CD4-positive, alpha-beta memory T cell (primary cell): ENCODE measurements around the gene PTRH1. TPM values are rescaled to one million over a fixed set of nuclear protein-coding genes. Genes with fewer than 3 reads are reported as not detected.

ENCODE experiments used
- CTCF ChIA-PET: fragments of 350-600 bp; sonication (Branson Sonifier 250); formaldehyde crosslinking; loops from one replicate; lab custom pipeline; 2021; ENCODE audit warnings: inconsistent platforms; ENCODE audit not compliant: partially characterized antibody; lab: Charles Lee
- POLR2A ChIA-PET: fragments of 350-600 bp; sonication (Branson Sonifier 250); formaldehyde crosslinking; loops from one replicate; lab custom pipeline; 2021; ENCODE audit not compliant: partially characterized antibody; lab: Charles Lee
- DNase-seq, 5 donors: peaks; one replicate each; pipeline versions ENCODE4 v3.0.0 to v3.0.0-alpha.2; 2020 to 2022; ENCODE audit warnings: mixed read lengths in 1 of 5
- H3K27ac ChIP-seq: one replicate; pipeline ENCODE4 v1.7.0; 2013; ENCODE audit warnings: low read depth, low read length
- H3K27me3 ChIP-seq: 2 replicates; pipeline ENCODE4 v1.7.0; 2013; ENCODE audit warnings: mild to moderate bottlenecking, low read length, moderate library complexity; ENCODE audit not compliant: insufficient read depth
- H3K36me3 ChIP-seq: 2 replicates; pipeline ENCODE4 v1.7.0; 2013; ENCODE audit warnings: mild to moderate bottlenecking, low read length, moderate library complexity; ENCODE audit not compliant: insufficient read depth
- H3K4me1 ChIP-seq: 2 replicates; pipeline ENCODE4 v1.7.0; 2013; ENCODE audit warnings: mild to moderate bottlenecking, low read length, moderate library complexity; ENCODE audit not compliant: insufficient read depth
- H3K4me3 ChIP-seq, 2 donors: one replicate each; pipeline ENCODE4 v1.7.0; 2013; ENCODE audit warnings: low read length in 2 of 2, mild to moderate bottlenecking in 1 of 2
- H3K9me3 ChIP-seq, 2 donors: one replicate each; pipeline ENCODE4 v1.7.0; 2013; ENCODE audit warnings: low read length in 2 of 2, control low read depth in 1 of 2; ENCODE audit not compliant: control insufficient read depth in 1 of 2
- H3K27ac Mint-ChIP-seq, 7 donors: one replicate each; pipeline ENCODE4 v1.8.0; 2020 to 2021; ENCODE audit warnings: mixed read lengths in 7 of 7, mild to moderate bottlenecking in 6 of 7, inconsistent platforms in 3 of 7, moderate library complexity in 3 of 7
- H3K27me3 Mint-ChIP-seq, 2 donors: one replicate each; pipeline ENCODE4 v1.8.0; 2020 to 2021; ENCODE audit warnings: mixed read lengths in 2 of 2
- H3K36me3 Mint-ChIP-seq, 2 donors: one replicate each; pipeline ENCODE4 v1.8.0; 2020 to 2021; ENCODE audit warnings: mixed read lengths in 2 of 2, inconsistent platforms in 1 of 2, mild to moderate bottlenecking in 1 of 2
- H3K4me1 Mint-ChIP-seq, 4 donors: one replicate each; pipeline ENCODE4 v1.8.0; 2020 to 2021; ENCODE audit warnings: mixed read lengths in 4 of 4, mild to moderate bottlenecking in 1 of 4
- H3K4me3 Mint-ChIP-seq, 8 donors: one replicate each; pipeline ENCODE4 v1.8.0; 2020 to 2021; ENCODE audit warnings: mixed read lengths in 8 of 8, mild to moderate bottlenecking in 7 of 8, moderate library complexity in 6 of 8, inconsistent platforms in 3 of 8
- H3K9me3 Mint-ChIP-seq, 8 donors: one replicate each; pipeline ENCODE4 v1.8.0; 2020 to 2021; ENCODE audit warnings: mixed read lengths in 8 of 8, mild to moderate bottlenecking in 5 of 8, inconsistent platforms in 3 of 8, moderate library complexity in 1 of 8
- intact Hi-C: fragments of 100-400 bp; cut with micrococcal nuclease; formaldehyde crosslinking; loops from one replicate; pipeline ENCODE4 v1.15.1; 2023
- polyA plus RNA-seq, 2 donors: library from polyadenylated mRNA; unstranded; fragments of 300-500 nt; fragmentation: Illumina TruSeq; gene quantifications; one replicate each; pipeline ENCODE4 v1.2.3, GENCODE V29; 2021
- total RNA-seq, 2 experiments: library from RNA; stranded (reverse); gene quantifications; one replicate each; pipeline ENCODE4 v1.2.3, GENCODE V29; 2021

The PTRH1 gene
- total and polyA plus RNA-seq, 4 experiments from 2014 or later: 7.3 to 31.1 (median 17.0) TPM

- H3K36me3 Mint-ChIP-seq: peaks cover 9 to 58% of the 10 kb centered on the region in 2 donors
- CTCF ChIA-PET: no interaction called here
- H3K27me3 ChIP-seq: no peaks in the 10 kb centered on the region
Observed at GRCh38 chr9:127751269-127752054, 36.0 kb upstream of the PTRH1 start.

DNA sequence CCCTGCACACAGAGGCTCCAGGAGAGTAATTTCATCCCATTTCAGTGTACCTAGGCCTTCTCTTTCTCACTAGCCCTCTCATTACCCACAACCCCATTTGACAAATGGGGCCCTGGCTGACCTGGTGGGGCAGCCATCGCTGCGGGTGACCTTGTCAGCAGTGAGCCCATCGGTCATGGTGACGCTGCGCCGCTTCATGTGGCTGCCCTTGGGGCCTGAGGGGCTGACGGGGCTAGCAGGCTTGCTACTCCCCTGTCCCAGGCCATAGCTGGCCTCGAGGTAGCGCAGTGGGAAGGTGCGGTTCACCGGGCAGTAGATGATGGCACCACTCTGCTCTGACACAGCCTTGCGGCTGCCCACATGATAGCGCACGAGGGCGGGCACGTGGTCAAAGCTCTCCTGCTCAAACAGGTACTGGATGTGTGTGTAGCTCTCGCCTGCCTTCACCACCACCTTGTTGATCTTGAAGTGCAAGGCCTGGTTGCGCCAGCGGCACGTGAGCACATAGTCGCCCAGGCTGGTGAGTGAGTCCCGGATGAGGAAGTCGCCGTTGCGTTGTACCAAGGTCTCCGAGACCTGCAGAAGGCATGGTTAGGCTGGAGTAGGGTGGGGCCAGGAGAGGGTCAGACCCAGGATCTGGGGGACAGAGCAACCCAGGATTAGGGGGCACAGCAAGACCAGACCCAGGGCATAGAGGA, 33.8 kb upstream of the PTRH1 start:
- Mint-ChIP-seq H3K9me3 (no peaks in the 10 kb centered on the region), H3K4me3 (no peak overlapping the region), H3K36me3 (peaks cover 13 to 69% of the 10 kb centered on the region in 2 donors), H3K27me3 (no peaks in the 10 kb centered on the region), H3K27ac (peak overlapping the region in 2 of 7 donors; percentile 36 to 89), H3K4me1 (peaks cover 6 to 19% (median 7%) of the 10 kb centered on the region in 4 donors)
- H3K36me3 ChIP-seq: peaks cover 71% of the 10 kb centered on the region
- no peaks in the 10 kb centered on the region for H3K9me3 ChIP-seq
- ChIA-PET POLR2A (interaction anchor here (0.7 to 1.6 kb wide), 2 partner anchors 18 to 114 kb away, joined by 3 to 4 read pairs; no protein-coding TSS in a partner anchor), CTCF (interaction anchor here (1.1 kb wide), 1 partner anchor 14 kb away, joined by 3 read pairs; no protein-coding TSS in a partner anchor)
- no peaks in the 10 kb centered on the region for H3K27me3 ChIP-seq
- DNase-seq: no peak
- no peak overlapping the region for H3K27ac ChIP-seq
- intact Hi-C loops: no loop called here
- no peaks in the 10 kb centered on the region for H3K4me1 ChIP-seq
- H3K4me3 ChIP-seq: no peak overlapping the region

More at GRCh38 chr9:127751269-127752054, 36.0 kb upstream of the PTRH1 start:
- no peaks in the 10 kb centered on the region for H3K4me1 ChIP-seq
- H3K4me3 Mint-ChIP-seq: no peak overlapping the region
- no peaks in the 10 kb centered on the region for H3K9me3 Mint-ChIP-seq
- peaks cover 60% of the 10 kb centered on the region for H3K36me3 ChIP-seq
- POLR2A ChIA-PET: no interaction called here
- peaks cover 6 to 19% (median 7%) of the 10 kb centered on the region in 4 donors for H3K4me1 Mint-ChIP-seq
- no peak overlapping the region for H3K4me3 ChIP-seq
- H3K9me3 ChIP-seq: no peaks in the 10 kb centered on the region
- peak overlapping the region in 5 of 7 donors; percentile 48 to 87 (median 62) for H3K27ac Mint-ChIP-seq
- DNase-seq: no peak
- H3K27me3 Mint-ChIP-seq: no peaks in the 10 kb centered on the region
- intact Hi-C loops: no loop called here
- no peak overlapping the region for H3K27ac ChIP-seq

- H3K9me3 Mint-ChIP-seq: no peaks in the 10 kb centered on the region
- ChIA-PET CTCF (interaction anchor here (0.9 kb wide), 1 partner anchor 12 kb away, joined by 4 read pairs; the partner anchor contains the start of gene TOR2A), POLR2A (interaction anchor here (0.8 to 1.5 kb wide), 5 partner anchors 9 to 24 kb away, joined by 3 to 7 read pairs (median 4); partner anchors contain the start of gene TOR2A)
- H3K4me1 Mint-ChIP-seq: peaks cover 3 to 11% (median 5%) of the 10 kb centered on the region in 4 donors
- intact Hi-C loops: no loop called here
- Histone ChIP-seq H3K36me3 (peaks cover 65% of the 10 kb centered on the region), H3K4me1 (no peaks in the 10 kb centered on the region), H3K4me3 (no peak overlapping the region), H3K27ac (no peak overlapping the region), H3K27me3 (no peaks in the 10 kb centered on the region), H3K9me3 (no peaks in the 10 kb centered on the region)
- peak overlapping the region in 6 of 7 donors; percentile 31 to 74 (median 58) for H3K27ac Mint-ChIP-seq
- peaks cover 14 to 65% of the 10 kb centered on the region in 2 donors for H3K36me3 Mint-ChIP-seq
- peak in 4 of 5 donors; percentile 17 to 38 (median 32) for DNase-seq
- H3K4me3 Mint-ChIP-seq: no peak overlapping the region
- H3K27me3 Mint-ChIP-seq: no peaks in the 10 kb centered on the region
Observed at GRCh38 chr9:127746959-127747569, 31.6 kb upstream of the PTRH1 start.

DNA sequence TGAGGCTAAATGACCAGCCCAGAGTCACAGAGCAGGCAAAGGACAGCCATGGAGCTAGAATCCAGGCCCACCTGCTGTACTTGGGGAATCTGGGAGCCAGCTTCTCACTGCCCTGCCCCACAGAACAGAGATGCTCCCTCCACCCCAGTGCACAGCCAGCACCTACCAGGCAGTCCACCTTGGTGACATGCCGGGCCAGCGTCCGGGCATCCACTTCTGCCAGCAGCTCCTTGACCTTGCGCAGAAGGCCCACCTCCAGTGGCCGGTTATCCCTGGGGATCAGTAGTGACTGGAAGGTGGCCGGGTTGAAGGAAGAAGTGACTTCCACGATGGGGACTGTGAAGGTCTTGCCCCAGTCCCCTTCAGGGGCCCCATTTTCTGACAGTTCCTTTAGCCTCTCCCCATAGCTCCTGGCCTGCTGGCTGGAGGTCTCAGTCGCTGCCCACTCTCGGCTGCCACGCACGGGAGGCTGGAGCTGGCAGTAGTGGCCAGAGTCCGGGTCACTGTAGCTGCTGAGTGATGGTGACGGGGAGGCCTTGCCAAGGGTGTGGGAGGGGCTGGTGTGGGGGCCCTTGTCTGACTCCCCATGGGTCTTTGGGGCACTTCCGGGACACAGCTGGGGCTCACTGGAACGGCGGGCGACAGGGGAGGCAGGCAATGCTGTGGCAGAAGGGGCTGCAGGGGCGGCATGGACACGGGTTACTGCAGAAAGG, 29.1 kb upstream of the PTRH1 start:
- H3K4me1 Mint-ChIP-seq: peaks cover 0 to 7% (median 4%) of the 10 kb centered on the region in 4 donors
- no peaks in the 10 kb centered on the region for H3K9me3 Mint-ChIP-seq
- intact Hi-C loops: no loop called here
- Histone ChIP-seq H3K27me3 (no peaks in the 10 kb centered on the region), H3K9me3 (no peaks in the 10 kb centered on the region), H3K27ac (no peak overlapping the region), H3K4me3 (no peak overlapping the region), H3K36me3 (peaks cover 57% of the 10 kb centered on the region), H3K4me1 (no peaks in the 10 kb centered on the region)
- no peak overlapping the region for H3K4me3 Mint-ChIP-seq
- peak overlapping the region in 2 of 7 donors; percentile 56 to 68 for H3K27ac Mint-ChIP-seq
- H3K27me3 Mint-ChIP-seq: no peaks in the 10 kb centered on the region
- ChIA-PET CTCF (interaction anchor here (0.6 to 2.8 kb wide), 6 partner anchors 10 to 160 kb away, joined by 3 to 12 read pairs (median 4); partner anchors contain the start of genes CDK9 and TOR2A), POLR2A (interaction anchor here (1.0 to 3.6 kb wide), 6 partner anchors 9 to 40 kb away, joined by 4 to 14 read pairs (median 6); partner anchors contain the start of genes CDK9, SH2D3C and TOR2A)
- H3K36me3 Mint-ChIP-seq: peaks cover 14 to 55% of the 10 kb centered on the region in 2 donors
- DNase-seq: no peak

DNA sequence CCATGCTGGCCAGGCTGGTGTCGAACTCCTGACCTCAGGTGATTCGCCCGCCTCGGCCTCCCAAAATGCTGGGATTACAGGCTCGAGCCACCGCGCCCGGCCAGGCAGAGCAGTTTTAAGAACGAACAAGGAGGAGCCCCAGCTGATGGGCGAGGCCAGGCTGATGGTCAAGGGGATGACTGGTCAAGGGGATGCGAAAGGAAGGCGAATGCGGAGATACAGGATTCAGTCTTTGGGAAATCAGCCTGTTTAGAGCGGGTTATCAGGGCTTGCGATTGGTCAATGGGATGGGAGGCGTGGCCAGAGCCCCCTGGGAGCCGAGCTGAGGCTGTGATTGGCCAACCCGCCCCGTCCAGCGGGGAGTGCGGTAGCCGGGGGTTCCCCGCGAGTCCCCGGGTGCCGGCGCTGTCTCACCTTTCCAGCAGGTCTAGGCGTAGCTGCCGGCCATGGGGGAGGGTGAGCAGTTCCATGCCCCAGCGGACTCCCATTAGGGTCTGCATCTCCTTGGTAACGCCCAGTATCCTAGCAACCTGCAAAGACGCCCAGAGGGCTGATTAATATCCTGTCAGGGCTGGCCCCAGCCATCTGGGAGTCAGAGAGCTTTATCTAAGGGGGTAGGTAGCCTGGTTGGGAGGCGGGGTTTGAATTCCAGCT, 27.1 kb upstream of the PTRH1 start:
- no peak for DNase-seq
- Mint-ChIP-seq H3K4me3 (no peak overlapping the region), H3K9me3 (no peaks in the 10 kb centered on the region), H3K36me3 (peaks cover 24 to 54% of the 10 kb centered on the region in 2 donors), H3K4me1 (peaks cover 0 to 7% (median 4%) of the 10 kb centered on the region in 4 donors), H3K27me3 (no peaks in the 10 kb centered on the region), H3K27ac (peak overlapping the region in 2 of 7 donors; percentile 29 to 42)
- POLR2A ChIA-PET: interaction anchor here (1.1 to 3.6 kb wide), 4 partner anchors 15 to 42 kb away, joined by 3 to 14 read pairs (median 5); partner anchors contain the start of gene CDK9
- H3K27ac ChIP-seq: no peak overlapping the region
- peaks cover 49% of the 10 kb centered on the region for H3K36me3 ChIP-seq
- H3K4me3 ChIP-seq: no peak overlapping the region
- no peaks in the 10 kb centered on the region for H3K9me3 ChIP-seq
- no peaks in the 10 kb centered on the region for H3K4me1 ChIP-seq
- intact Hi-C loops: no loop called here
- CTCF ChIA-PET: interaction anchor here (1.9 to 2.3 kb wide), 2 partner anchors 8 to 127 kb away, joined by 4 to 10 read pairs; partner anchors contain the start of gene TOR2A
- H3K27me3 ChIP-seq: no peaks in the 10 kb centered on the region
